Measurements from ENCODE around the gene GABRG3. TPM values are rescaled to one million over a fixed set of nuclear protein-coding genes. Genes with fewer than 3 reads are reported as not detected.

GABRG3 gene
- total RNA-seq, 1 experiment from 2014 or later: 0.15 TPM

- Histone ChIP-seq H3K14ac (ENCODE audit: insufficient read depth, low read length) (no peak overlapping the region), H3T11ph (ENCODE audit: low read length) (no peak overlapping the region), H4K20me1 (ENCODE audit: control insufficient read depth, insufficient read depth, insufficient read length) (no peaks in the 10 kb centered on the region), H4K91ac (ENCODE audit: insufficient read length, low read depth, low read length) (no peak overlapping the region), H3K27ac (ENCODE audit: insufficient read length, low read depth, low read length) (no peak overlapping the region), H3K23ac (ENCODE audit: insufficient read length, low read depth, low read length) (no peak overlapping the region), H2BK120ac (ENCODE audit: low read depth, low read length, poor library complexity, severe bottlenecking) (no peak overlapping the region), H3K4ac (ENCODE audit: low read depth, low read length) (no peak overlapping the region), H4K8ac (replicated peaks; ENCODE audit: insufficient read length, low read depth, low read length) (no peak overlapping the region), H3K79me2 (ENCODE audit: insufficient read depth, low read length) (no peaks in the 10 kb centered on the region), H2AK5ac (ENCODE audit: insufficient read length, low read length) (no peak overlapping the region), H2BK20ac (ENCODE audit: low read depth, low read length, poor library complexity, severe bottlenecking) (no peak overlapping the region), H3K9ac (ENCODE audit: extremely low read depth, insufficient read length, low read length) (no peak overlapping the region), H3K56ac (ENCODE audit: insufficient read length, low read depth, low read length) (no peak overlapping the region), H3K4me2 (ENCODE audit: insufficient read depth, insufficient read length, low read length) (no peak overlapping the region), H3K27me3 (ENCODE audit: insufficient read depth, low read length) (no peaks in the 10 kb centered on the region), H4K5ac (ENCODE audit: insufficient read length, low read depth, low read length) (no peak overlapping the region), H2AFZ (ENCODE audit: low read length) (no peak overlapping the region), H2BK15ac (ENCODE audit: low read depth, low read length) (no peak overlapping the region), H2BK5ac (ENCODE audit: insufficient read length, low read length) (no peak overlapping the region), H3K79me1 (ENCODE audit: insufficient read depth, low read depth, low read length, poor library complexity, severe bottlenecking) (no peaks in the 10 kb centered on the region), H3K9me3 (ENCODE audit: control insufficient read depth, low read depth, low read length) (no peaks in the 10 kb centered on the region), H2BK12ac (ENCODE audit: insufficient read length, low read depth, low read length) (no peak overlapping the region), H3K18ac (ENCODE audit: insufficient read length, low read depth, low read length) (no peak overlapping the region), H3K4me1 (ENCODE audit: insufficient read depth, low read length) (no peaks in the 10 kb centered on the region), H3K23me2 (ENCODE audit: insufficient read length, low read depth, low read length, poor library complexity, severe bottlenecking) (no peaks in the 10 kb centered on the region)
- Mint-ChIP-seq H3K27ac (no peak overlapping the region), H3K36me3 (ENCODE audit: insufficient read depth in 1 of 3, low read depth in 3 of 3) (no peaks in the 10 kb centered on the region; a peak in 1 of 7 replicates), H3K27me3 (ENCODE audit: low read depth) (no peaks in the 10 kb centered on the region), H3K9me3 (peaks cover 0 to 4% of the 10 kb centered on the region in 2 experiments; a peak in 1 of 5 replicates), H3K4me1 (0 out of 4 replicates have a peak, but pooled peaks cover 0 to 2% of the 10 kb centered on the region in 2 experiments), H3K4me3 (no peak overlapping the region)
- DNase-seq: no peak
- TF ChIP-seq CTCF (conservative IDR thresholded peaks at IDR 0.05): no peak
- no CpG with 5 or more reads among the region's 10 CpGs for WGBS (ENCODE audit: extremely low coverage, insufficient read length, low lambda C conversion rate)
Measured at GRCh38 chr15:27054426-27054825, 83.4 kb downstream of the GABRG3 start.
